Measurements from ENCODE around the gene SLC43A2. TPM values are rescaled to one million over a fixed set of nuclear protein-coding genes. Genes with fewer than 3 reads are reported as not detected.
"Not testable (repeated sequence)": the region's sequence is repeated elsewhere in the genome, so short reads cannot be mapped to it uniquely, and the experiment has no call there.

SLC43A2 gene
- 3.9 TPM for polyA plus RNA-seq (ENCODE audit: insufficient read length)

GRCh38 chr17:1627982-1628855 is at the start of gene SLC43A2:
Gene SLC43A2 (minus strand): TSS chr17:1628834. CDS start chr17:1627874, 960 bp downstream.
- no peak for DNase-seq (ENCODE audit: low read depth)

- no peak for DNase-seq (ENCODE audit: low read depth)
Observed at GRCh38 chr17:1676401-1676800, 47.8 kb upstream of the SLC43A2 start.

- no peak for DNase-seq (ENCODE audit: low read depth)
Observed at GRCh38 chr17:1673041-1673785, 44.6 kb upstream of the SLC43A2 start.

GRCh38 chr17:1663934-1664333 is 35.3 kb upstream of the SLC43A2 start:
- DNase-seq (ENCODE audit: low read depth), result not testable (repeated sequence)

GRCh38 chr17:1661045-1661444 is 32.4 kb upstream of the SLC43A2 start:
- DNase-seq (ENCODE audit: low read depth), result no peak

GRCh38 chr17:1658100-1658499 is 29.5 kb upstream of the SLC43A2 start:
- no peak for DNase-seq (ENCODE audit: low read depth)

DNA sequence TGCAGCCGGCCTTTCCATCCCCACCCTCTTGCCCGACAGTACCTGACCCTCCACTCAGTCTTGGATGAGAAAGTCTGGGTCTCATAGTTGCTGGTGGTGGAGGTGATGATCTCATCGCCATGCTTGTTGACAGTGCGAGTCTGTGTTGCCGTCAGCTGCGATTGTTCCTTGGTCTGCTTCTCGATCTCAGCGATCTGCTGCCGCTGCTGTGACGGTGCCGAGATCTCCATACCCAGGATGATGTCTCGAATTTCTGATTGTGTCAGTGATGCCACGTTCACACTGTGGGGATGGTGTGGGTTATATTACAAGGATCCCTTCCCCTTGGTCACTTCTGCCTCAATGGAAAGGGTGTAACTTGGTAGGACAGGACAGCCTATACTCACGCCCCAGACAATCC is 25.1 kb upstream of the SLC43A2 start:
- no peak for DNase-seq (ENCODE audit: low read depth)

- DNase-seq (ENCODE audit: low read depth), result not testable (repeated sequence)
Observed at GRCh38 chr17:1652794-1653193, 24.2 kb upstream of the SLC43A2 start.

DNA sequence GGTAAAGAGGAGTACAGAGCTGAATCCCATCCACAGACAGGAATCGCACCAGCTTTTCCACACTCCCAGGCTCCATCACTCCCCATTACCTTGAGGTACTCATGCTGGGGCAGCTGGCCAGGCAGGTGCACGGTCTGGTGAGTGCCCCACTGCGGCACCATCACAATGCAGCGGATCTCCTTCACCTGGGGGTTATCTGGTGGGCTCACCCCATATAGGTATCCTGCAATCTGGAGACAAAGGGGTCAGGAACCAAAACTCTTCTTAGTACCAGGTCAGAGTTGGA is 22.9 kb upstream of the SLC43A2 start:
- DNase-seq (ENCODE audit: low read depth), result no peak

- DNase-seq (ENCODE audit: low read depth), result no peak
Observed at GRCh38 chr17:1650731-1651558, 22.3 kb upstream of the SLC43A2 start.

DNA sequence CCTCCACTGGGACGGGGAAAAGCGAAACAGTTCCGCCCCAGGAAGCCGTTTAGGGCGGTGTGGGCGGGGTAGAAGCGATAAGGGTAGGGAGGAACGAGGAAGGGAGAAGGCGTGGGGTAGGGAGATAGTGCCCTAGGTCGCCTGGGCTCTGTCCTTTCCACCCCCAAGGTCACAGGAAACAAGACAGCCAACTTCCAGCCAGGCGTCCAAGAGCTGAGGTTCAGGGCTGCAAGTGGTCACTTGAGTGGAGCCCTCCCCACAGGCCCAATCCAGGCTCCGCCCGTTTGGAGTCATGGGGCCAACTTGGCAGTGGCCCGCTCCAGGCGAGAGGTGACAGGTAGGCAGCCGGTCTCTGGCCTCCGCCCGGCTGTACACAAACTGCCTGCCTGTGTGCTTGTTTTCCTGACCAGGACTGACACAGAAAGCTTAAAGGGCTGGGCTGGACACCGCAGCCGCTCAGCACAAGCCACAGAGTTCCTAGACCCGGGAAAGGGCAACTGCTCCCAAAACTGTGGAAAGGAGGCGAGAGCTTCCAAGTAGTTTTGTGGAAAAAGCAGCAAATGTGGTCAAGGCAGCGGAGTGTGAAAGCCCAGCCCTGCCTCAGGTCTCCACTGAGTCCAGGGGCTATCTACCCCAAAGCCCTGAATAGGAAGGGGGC is 21.3 kb upstream of the SLC43A2 start, which contains the start of gene RILP:
TSS of gene RILP (minus strand) at position 23 of the 658 bp plus-strand sequence. CDS start 62 bp downstream, outside the sequence.
- no peak for DNase-seq (ENCODE audit: low read depth)

- peak; percentile 93 for DNase-seq (ENCODE audit: low read depth)
Observed at GRCh38 chr17:1648963-1649843, 20.6 kb upstream of the SLC43A2 start.

- DNase-seq (ENCODE audit: low read depth), result no peak
Observed at GRCh38 chr17:1648173-1648962, 19.7 kb upstream of the SLC43A2 start.

- DNase-seq (ENCODE audit: low read depth), result no peak
Observed at GRCh38 chr17:1647802-1648171, 19.2 kb upstream of the SLC43A2 start.

DNA sequence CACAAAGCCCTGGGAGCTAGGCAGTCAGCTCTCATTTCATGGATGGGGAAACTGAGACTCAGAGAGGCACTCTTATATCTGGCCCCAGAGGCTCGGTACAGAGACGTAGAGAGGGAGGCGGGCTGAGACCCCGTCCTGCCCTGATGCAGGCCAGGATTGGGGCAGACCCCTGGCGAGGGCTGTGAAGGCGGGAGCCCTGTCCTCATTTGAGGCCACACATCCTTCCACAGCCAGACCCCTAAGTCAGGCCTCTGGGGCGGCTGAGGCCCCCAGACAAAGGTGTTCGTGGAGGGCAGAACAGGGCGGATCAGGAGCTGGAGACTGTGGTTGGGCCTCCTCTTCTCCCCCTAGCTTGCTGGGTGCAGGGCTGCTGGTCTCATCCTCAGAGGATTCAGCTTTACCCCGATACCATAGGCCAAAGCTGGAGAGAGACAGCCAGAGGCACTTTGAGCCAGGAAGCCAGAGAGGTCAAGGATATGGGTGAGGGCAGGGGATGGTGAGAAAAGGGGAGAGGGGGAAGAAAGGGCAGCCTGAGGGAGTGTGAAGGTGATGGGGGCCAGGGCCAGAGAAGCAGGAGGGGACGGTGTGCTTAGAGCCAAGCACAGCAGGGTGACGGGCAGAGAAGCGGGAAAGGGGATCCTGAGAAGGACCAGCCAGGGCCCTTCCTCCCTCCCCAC is 17.7 kb upstream of the SLC43A2 start:
- DNase-seq (ENCODE audit: low read depth), result no peak

GRCh38 chr17:1645207-1646171 is 16.9 kb upstream of the SLC43A2 start, which contains the start of gene SCARF1:
Gene SCARF1 (minus strand): TSS chr17:1645732. CDS start chr17:1645697, 35 bp downstream.
- no peak for DNase-seq (ENCODE audit: low read depth)

- DNase-seq (ENCODE audit: low read depth), result no peak
Observed at GRCh38 chr17:1644493-1645206, 16.0 kb upstream of the SLC43A2 start.

All from forelimb muscle (tissue), 1 donor.